MG63 (cell line): ENCODE data around the gene BNC2. TPM values are rescaled to one million over a fixed set of nuclear protein-coding genes. Genes with fewer than 3 reads are reported as not detected.
"Not testable (repeated sequence)": the region's sequence is repeated elsewhere in the genome, so short reads cannot be mapped to it uniquely, and the experiment has no call there.

ENCODE experiments used
- DNase-seq: peaks from one replicate; pipeline ENCODE4 v3.0.0-alpha.2; 2020
- H3K27me3 ChIP-seq: fragments of 250-450 bp; sonication (Bioruptor Pico); 2 replicates; pipeline ENCODE4 v1.5.1; 2020; ENCODE audit warnings: mild to moderate bottlenecking, moderate library complexity
- H3K36me3 ChIP-seq: fragments of 250-450 bp; sonication (Bioruptor Pico); 2 replicates; pipeline ENCODE4 v1.5.1; 2020; ENCODE audit warnings: mild to moderate bottlenecking, moderate library complexity
- H3K4me3 ChIP-seq: fragments of 250-450 bp; sonication (Bioruptor Pico); 2 replicates; pipeline ENCODE4 v1.5.1; 2020; ENCODE audit warnings: mild to moderate bottlenecking, moderate library complexity
- H3K9me3 ChIP-seq: fragments of 250-450 bp; sonication (Bioruptor Pico); 2 replicates; pipeline ENCODE4 v1.5.1; 2020; ENCODE audit warnings: mild to moderate bottlenecking, moderate library complexity
- total RNA-seq: library from RNA; depleted of rRNA; stranded (reverse); fragments of >200 nt; shearing (Covaris generic); gene quantifications from 2 replicates; pipeline ENCODE4 v1.2.3, GENCODE V29; 2014; ENCODE audit warnings: low replicate concordance

BNC2 gene
- total RNA-seq, 1 experiment from 2014 or later, result 38.8 TPM

GRCh38 chr9:16455842-16456241, 414.6 kb downstream of the BNC2 start:
- no peak for DNase-seq
- Histone ChIP-seq H3K4me3 (no peak overlapping the region), H3K27me3 (no peaks in the 10 kb centered on the region), H3K36me3 (peaks cover 100% of the 10 kb centered on the region), H3K9me3 (no peaks in the 10 kb centered on the region)

GRCh38 chr9:16453390-16453789, 417.1 kb downstream of the BNC2 start:
- Histone ChIP-seq H3K36me3 (peaks cover 97% of the 10 kb centered on the region), H3K4me3 (no peak overlapping the region), H3K9me3 (no peaks in the 10 kb centered on the region), H3K27me3 (no peaks in the 10 kb centered on the region)
- no peak for DNase-seq

GRCh38 chr9:16450578-16450977, 419.9 kb downstream of the BNC2 start:
- Histone ChIP-seq H3K9me3 (no peaks in the 10 kb centered on the region), H3K4me3 (no peak overlapping the region), H3K36me3 (peaks cover 94% of the 10 kb centered on the region), H3K27me3 (no peaks in the 10 kb centered on the region)
- no peak for DNase-seq

GRCh38 chr9:16450043-16450442, 420.4 kb downstream of the BNC2 start:
- H3K27me3 ChIP-seq, result no peaks in the 10 kb centered on the region
- H3K36me3 ChIP-seq, result peaks cover 94% of the 10 kb centered on the region
- no peaks in the 10 kb centered on the region for H3K9me3 ChIP-seq
- DNase-seq, result no peak
- H3K4me3 ChIP-seq, result no peak overlapping the region

- no peak overlapping the region for H3K4me3 ChIP-seq
- DNase-seq, result no peak
- no peaks in the 10 kb centered on the region for H3K9me3 ChIP-seq
- peaks cover 94% of the 10 kb centered on the region for H3K36me3 ChIP-seq
- no peaks in the 10 kb centered on the region for H3K27me3 ChIP-seq
These were observed 421.3 kb downstream of the BNC2 start for GRCh38 chr9:16449076-16449730.

GRCh38 chr9:16447946-16448345, 422.5 kb downstream of the BNC2 start:
- Histone ChIP-seq H3K4me3 (no peak overlapping the region), H3K9me3 (no peaks in the 10 kb centered on the region), H3K36me3 (peaks cover 93% of the 10 kb centered on the region), H3K27me3 (no peaks in the 10 kb centered on the region)
- DNase-seq, result no peak

- Histone ChIP-seq H3K4me3 (no peak overlapping the region), H3K36me3 (peaks cover 90% of the 10 kb centered on the region), H3K9me3 (no peaks in the 10 kb centered on the region), H3K27me3 (no peaks in the 10 kb centered on the region)
- no peak for DNase-seq
These were observed 423.8 kb downstream of the BNC2 start for GRCh38 chr9:16446636-16447035.

GRCh38 chr9:16445141-16445920, 425.1 kb downstream of the BNC2 start:
- H3K36me3 ChIP-seq, result peaks cover 90% of the 10 kb centered on the region
- H3K9me3 ChIP-seq, result no peaks in the 10 kb centered on the region
- no peak overlapping the region for H3K4me3 ChIP-seq
- peak; percentile 73 for DNase-seq
- H3K27me3 ChIP-seq, result no peaks in the 10 kb centered on the region

- Histone ChIP-seq H3K4me3 (no peak overlapping the region), H3K27me3 (no peaks in the 10 kb centered on the region), H3K9me3 (no peaks in the 10 kb centered on the region), H3K36me3 (peaks cover 92% of the 10 kb centered on the region)
- peak; percentile 99 for DNase-seq
These were observed 427.8 kb downstream of the BNC2 start for GRCh38 chr9:16442622-16443021.

- DNase-seq, result no peak
- no peak overlapping the region for H3K4me3 ChIP-seq
- H3K27me3 ChIP-seq, result no peaks in the 10 kb centered on the region
- H3K36me3 ChIP-seq, result peaks cover 92% of the 10 kb centered on the region
- H3K9me3 ChIP-seq, result no peaks in the 10 kb centered on the region
These were observed 428.7 kb downstream of the BNC2 start for GRCh38 chr9:16441791-16442190.

GRCh38 chr9:16438831-16439230, 431.6 kb downstream of the BNC2 start:
- not testable (repeated sequence) for H3K9me3 ChIP-seq, DNase-seq, H3K27me3 ChIP-seq, H3K4me3 ChIP-seq
- H3K36me3 ChIP-seq, result peaks cover 96% of the 10 kb centered on the region

GRCh38 chr9:16436545-16436944, 433.9 kb downstream of the BNC2 start:
- Histone ChIP-seq H3K36me3 (peaks cover 100% of the 10 kb centered on the region), H3K4me3 (no peak overlapping the region), H3K27me3 (no peaks in the 10 kb centered on the region), H3K9me3 (no peaks in the 10 kb centered on the region)
- DNase-seq, result no peak

GRCh38 chr9:16434526-16434925, 435.9 kb downstream of the BNC2 start:
- Histone ChIP-seq H3K4me3 (no peak overlapping the region), H3K27me3 (no peaks in the 10 kb centered on the region), H3K9me3 (no peaks in the 10 kb centered on the region), H3K36me3 (peaks cover 100% of the 10 kb centered on the region)
- DNase-seq, result no peak

- Histone ChIP-seq H3K27me3 (no peaks in the 10 kb centered on the region), H3K9me3 (no peaks in the 10 kb centered on the region), H3K36me3 (peaks cover 100% of the 10 kb centered on the region), H3K4me3 (no peak overlapping the region)
- no peak for DNase-seq
These were observed 437.0 kb downstream of the BNC2 start for GRCh38 chr9:16433494-16433893.

GRCh38 chr9:16431666-16432392, 438.6 kb downstream of the BNC2 start:
- peaks cover 100% of the 10 kb centered on the region for H3K36me3 ChIP-seq
- H3K4me3 ChIP-seq, result no peak overlapping the region
- no peaks in the 10 kb centered on the region for H3K27me3 ChIP-seq
- DNase-seq, result no peak
- no peaks in the 10 kb centered on the region for H3K9me3 ChIP-seq

- Histone ChIP-seq H3K27me3 (no peaks in the 10 kb centered on the region), H3K36me3 (peaks cover 91% of the 10 kb centered on the region), H3K4me3 (no peak overlapping the region), H3K9me3 (no peaks in the 10 kb centered on the region)
- no peak for DNase-seq
These were observed 440.8 kb downstream of the BNC2 start for GRCh38 chr9:16429671-16430070.

- Histone ChIP-seq H3K36me3 (peaks cover 91% of the 10 kb centered on the region), H3K9me3 (no peaks in the 10 kb centered on the region), H3K27me3 (no peaks in the 10 kb centered on the region), H3K4me3 (no peak overlapping the region)
- DNase-seq, result no peak
These were observed 442.5 kb downstream of the BNC2 start for GRCh38 chr9:16427873-16428427.
